GM18526 (cell line): ENCODE measurements around the gene ZNRF4.

Experiments used
- POLR2A ChIP-seq: IDR thresholded peaks from 3 replicates; pipeline ENCODE4 v1.6.1; 2011; ENCODE audit not compliant: insufficient read length; ENCODE audit errors: extremely low read depth

Gene ZNRF4

DNA sequence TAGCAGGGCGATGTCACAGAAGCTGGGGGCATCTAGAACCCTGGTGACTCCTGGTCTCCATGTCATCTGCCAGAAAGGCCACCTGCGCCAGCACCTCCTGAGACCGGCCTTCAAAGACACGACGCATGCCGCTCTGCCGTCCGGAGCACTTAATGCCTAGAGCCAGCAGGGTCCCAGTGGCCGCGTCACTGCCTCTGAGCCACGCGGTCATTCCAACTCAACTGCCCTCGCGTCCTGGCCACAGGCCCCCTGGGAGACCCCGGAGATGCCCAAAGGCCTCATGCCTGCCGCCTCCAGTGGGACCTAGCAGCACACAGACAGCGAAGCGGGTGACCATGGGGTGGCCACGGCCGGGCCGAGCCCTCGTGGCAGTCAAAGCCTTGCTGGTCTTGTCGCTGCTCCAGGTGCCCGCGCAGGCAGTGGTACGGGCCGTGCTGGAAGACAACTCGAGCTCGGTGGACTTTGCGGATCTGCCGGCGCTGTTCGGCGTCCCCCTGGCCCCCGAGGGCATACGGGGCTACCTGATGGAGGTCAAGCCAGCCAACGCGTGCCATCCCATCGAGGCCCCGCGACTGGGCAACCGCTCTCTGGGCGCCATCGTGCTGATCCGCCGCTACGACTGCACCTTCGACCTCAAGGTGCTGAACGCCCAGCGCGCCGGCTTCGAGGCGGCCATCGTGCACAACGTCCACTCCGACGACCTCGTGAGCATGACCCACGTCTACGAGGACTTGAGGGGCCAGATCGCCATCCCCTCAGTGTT is at the start of gene ZNRF4:
Gene ZNRF4 (plus strand): TSS at position 51 of the 763 bp plus-strand sequence. CDS start 75 bp downstream, at position 126.
- TF ChIP-seq POLR2A = no peak

GRCh38 chr19:5406816-5407215 is 48.4 kb upstream of the ZNRF4 start:
- TF ChIP-seq POLR2A = no peak

DNA sequence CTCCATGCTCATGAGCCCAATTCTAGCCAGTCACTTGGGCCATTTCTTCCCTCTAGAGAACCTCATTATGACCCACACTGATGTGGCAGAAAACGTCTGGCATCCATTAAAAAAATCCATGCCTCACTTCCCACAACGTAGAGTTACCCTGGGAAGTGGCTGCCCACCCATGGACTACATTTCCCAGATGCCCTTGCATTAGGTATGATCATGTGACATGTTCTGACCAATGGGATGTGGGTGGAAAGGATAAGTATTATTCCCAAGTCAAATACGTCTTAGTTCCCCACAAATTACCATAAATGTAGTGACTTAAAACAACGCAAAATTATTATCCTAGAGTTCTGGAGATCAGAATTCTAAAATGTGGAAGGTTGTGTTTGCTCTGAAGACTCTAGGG is 47.9 kb upstream of the ZNRF4 start:
- TF ChIP-seq POLR2A = no peak

DNA sequence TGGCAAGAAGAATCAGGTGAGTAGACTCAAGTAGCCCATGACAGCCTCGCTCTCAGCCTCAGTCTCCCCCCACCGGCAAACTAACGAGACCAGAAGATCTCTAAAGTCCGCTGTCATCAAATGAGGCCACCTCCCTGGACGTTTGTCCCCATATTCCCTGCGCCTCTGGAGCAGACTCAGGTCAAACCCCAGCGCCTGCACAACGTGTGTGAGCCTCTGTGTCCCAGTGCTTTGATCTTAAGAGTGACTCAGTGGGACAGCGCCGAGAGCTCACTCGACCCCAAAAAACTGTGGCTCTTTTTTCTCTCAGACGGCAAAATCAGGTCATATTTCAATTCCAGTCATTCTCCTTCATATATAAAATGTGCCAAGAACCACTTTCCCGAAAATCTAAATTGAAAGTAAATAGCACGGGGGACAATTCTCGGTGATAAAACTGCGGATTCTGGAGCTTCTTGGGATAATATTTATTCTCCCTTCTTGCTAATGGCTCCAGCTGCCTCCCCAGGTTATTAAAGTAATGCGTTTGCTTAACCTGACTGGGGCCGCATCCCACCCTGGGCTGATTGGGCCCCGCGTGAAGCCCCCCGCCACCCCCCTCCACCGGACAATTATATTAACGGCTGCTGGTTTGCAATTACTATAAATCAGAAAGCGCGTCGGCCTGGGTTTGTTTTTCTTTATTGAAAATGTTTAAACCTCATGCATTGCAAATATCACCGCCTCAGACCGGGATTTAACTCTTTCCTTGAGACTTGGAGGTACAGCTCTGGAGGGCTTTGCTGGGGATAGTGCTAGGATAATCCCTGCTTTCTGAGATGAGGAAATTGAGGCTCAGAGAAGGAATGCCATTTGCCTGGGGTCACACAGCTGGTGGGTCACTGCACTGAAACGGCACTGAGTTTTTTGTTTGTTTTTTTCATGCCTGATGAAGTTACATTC is 37.5 kb upstream of the ZNRF4 start:
- TF ChIP-seq POLR2A = no peak

- TF ChIP-seq POLR2A = no peak
Observed at GRCh38 chr19:5418677-5419076, 36.5 kb upstream of the ZNRF4 start.

DNA sequence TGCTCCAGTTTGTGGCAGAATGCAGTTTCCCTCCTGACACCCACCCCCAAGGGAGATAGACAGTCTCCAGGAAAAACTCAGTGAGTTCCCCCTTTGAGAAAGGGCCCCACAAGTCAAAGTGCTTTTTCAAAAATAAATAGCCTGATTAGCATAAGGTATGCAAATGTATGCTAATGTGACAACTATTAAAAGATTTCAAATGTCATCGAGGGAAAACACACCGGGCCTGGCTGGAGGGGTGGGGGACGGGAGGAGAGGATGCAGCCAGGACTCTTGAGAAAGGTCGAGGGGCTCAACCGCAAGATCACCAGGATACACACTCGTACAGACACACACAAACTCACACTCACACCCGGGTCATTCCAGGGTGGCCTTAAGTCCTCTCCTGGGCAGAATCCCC is 34.3 kb upstream of the ZNRF4 start:
- no peak for TF ChIP-seq POLR2A

- TF ChIP-seq POLR2A = no peak
Observed at GRCh38 chr19:5423567-5424125, 31.6 kb upstream of the ZNRF4 start.

DNA sequence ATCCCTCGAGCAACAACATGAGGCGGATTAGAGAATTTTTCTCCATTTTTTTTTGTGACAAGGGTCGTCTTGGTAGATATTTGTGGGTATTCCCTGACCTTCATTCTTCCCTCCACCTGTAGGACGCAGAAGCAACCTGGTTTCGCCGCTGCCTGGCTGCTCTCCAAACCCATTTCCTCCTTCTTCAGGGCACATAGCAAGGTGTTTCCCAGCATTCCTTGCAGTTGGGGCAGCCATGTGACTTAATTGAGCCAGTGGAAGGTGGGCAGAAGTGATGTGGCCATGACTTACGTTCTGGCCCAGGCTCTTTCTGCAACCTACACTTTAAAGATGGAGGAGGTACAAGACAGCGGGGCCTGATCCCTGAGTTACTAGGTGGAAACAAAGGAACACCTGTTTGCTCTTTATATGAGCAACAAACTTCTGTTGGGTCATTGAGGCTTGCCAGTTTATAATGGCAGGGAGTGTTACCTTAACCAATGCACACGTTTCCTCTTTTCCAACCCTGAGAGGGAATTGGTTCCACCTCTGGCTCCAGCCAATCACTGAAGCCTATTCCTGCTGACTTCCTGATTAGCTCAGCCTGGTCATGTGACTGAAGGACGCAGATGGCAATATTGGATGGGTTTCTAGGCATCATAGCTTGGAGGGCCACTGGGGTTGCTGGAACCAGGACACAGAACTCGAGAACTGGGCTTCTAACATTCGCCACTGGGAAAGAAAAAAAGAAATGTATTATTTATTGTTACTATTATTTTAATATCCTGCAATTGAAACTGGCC is 30.8 kb upstream of the ZNRF4 start:
- no peak for TF ChIP-seq POLR2A

- no peak for TF ChIP-seq POLR2A
Observed at GRCh38 chr19:5425260-5425659, 30.0 kb upstream of the ZNRF4 start.

GRCh38 chr19:5430237-5430636 is 25.0 kb upstream of the ZNRF4 start:
- TF ChIP-seq POLR2A = no peak

GRCh38 chr19:5432687-5433086 is 22.5 kb upstream of the ZNRF4 start:
- no peak for TF ChIP-seq POLR2A

- no peak for TF ChIP-seq POLR2A
Observed at GRCh38 chr19:5434351-5434917, 20.8 kb upstream of the ZNRF4 start.

GRCh38 chr19:5434970-5435641 is 20.1 kb upstream of the ZNRF4 start:
- TF ChIP-seq POLR2A = no peak

- TF ChIP-seq POLR2A = no peak
Observed at GRCh38 chr19:5435642-5436017, 19.6 kb upstream of the ZNRF4 start.
